Dedifferentiated amniotic fluid mesenchymal stem cell (primary cell): ENCODE data around the gene OR4X1.
"Not testable (repeated sequence)": the region's sequence is repeated elsewhere in the genome, so short reads cannot be mapped to it uniquely, and the experiment has no call there.

Experiments
- DNase-seq: peaks from one replicate; pipeline ENCODE4 v3.0.0-alpha.2; 2016; ENCODE audit errors: extremely low spot score

Gene OR4X1, protein sequence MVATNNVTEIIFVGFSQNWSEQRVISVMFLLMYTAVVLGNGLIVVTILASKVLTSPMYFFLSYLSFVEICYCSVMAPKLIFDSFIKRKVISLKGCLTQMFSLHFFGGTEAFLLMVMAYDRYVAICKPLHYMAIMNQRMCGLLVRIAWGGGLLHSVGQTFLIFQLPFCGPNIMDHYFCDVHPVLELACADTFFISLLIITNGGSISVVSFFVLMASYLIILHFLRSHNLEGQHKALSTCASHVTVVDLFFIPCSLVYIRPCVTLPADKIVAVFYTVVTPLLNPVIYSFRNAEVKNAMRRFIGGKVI

GRCh38 chr11:48263423-48263911, at the start of gene OR4X1:
Gene OR4X1, plus strand, starts transcription at chr11:48263861. Its CDS starts 0 bp downstream, at chr11:48263861.
- DNase-seq, result no peak

- DNase-seq, result no peak
These were observed 47.2 kb upstream of the OR4X1 start, which contains the start of gene OR4B1 for GRCh38 chr11:48216510-48216909. Gene OR4B1, plus strand, starts transcription at chr11:48216810. Its CDS starts 0 bp downstream, at chr11:48216810.

GRCh38 chr11:48228761-48229160, 34.9 kb upstream of the OR4X1 start:
- DNase-seq, result no peak

DNA sequence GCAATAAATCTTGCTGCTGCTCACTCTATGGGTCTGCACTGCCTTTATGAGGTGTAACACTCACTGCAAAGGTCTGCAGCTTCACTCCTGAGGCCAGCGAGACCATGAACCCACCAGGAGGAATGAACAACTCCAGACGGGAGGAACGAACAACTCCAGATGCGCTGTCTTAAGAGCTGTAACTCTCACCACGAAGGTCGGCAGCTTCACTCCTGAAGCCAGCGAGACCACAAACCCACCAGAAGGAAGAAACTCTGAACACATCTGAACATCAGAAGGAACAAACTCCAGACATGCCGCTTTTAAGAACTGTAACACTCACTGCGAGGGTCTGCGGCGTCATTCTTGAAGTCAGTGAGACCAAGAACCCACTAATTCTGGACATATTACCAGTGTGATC, 33.6 kb upstream of the OR4X1 start:
- DNase-seq, result not testable (repeated sequence)

DNA sequence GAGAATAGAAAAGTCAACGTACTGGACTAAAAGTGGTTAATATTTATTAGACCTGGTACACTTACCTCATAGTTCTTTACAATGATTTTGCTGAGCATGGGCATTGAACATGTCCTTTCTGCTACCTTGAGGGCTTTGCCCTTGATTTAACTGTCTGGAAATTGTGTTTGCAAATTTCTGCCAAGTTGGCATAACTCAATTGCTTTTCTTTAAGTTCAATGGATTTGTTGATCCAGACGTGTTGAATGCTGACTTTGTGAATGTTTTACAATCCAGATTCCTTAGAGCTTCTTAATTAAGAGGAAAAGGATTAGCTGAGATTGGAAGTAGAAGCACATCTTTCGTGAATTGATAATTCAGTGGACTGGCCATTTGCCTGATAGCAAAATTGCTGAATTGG, 25.9 kb upstream of the OR4X1 start:
- DNase-seq, result no peak

DNA sequence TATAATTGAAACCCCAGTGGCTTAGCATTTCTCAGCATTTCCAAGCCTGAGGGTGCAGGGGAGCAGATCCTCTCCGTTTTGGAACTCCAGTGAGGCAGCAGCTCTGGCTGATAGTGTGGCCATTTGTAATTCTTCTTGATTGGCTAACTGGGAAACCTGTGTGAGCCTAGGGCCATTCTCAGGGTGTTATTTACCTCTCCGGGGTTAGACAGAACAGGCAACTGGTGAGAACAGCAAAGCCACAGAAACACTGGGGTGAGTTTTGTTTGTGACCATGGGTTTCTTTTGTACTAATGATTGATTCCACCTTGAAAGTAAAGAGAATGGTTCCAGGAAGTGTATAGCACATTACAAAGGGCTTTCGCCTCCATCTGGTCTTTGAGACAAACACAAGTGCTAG, 21.2 kb upstream of the OR4X1 start:
- DNase-seq, result no peak

DNA sequence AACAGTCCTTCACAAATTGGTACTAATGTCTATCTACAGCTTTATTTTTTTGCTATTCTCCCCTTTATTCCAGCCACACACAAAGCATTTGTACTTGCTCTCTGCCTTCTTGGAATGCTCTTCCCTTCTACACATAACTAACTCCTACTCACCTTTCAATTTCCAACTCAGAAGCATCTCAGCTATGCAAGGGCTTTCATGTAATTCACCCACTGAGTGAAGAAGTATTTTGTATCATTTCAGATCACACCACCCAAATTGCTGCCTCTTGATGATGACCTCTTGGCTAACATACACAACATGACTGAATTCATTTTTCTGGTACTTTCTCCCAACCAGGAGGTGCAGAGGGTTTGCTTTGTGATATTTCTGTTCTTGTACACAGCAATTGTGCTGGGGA, 18.9 kb upstream of the OR4X1 start, which contains the start of gene OR4X2:
TSS of gene OR4X2 (plus strand) at position 301 of the 400 bp plus-strand sequence. CDS start at position 301, 0 bp downstream.
- DNase-seq, result no peak

GRCh38 chr11:48248902-48249301, 14.8 kb upstream of the OR4X1 start:
- no peak for DNase-seq

DNA sequence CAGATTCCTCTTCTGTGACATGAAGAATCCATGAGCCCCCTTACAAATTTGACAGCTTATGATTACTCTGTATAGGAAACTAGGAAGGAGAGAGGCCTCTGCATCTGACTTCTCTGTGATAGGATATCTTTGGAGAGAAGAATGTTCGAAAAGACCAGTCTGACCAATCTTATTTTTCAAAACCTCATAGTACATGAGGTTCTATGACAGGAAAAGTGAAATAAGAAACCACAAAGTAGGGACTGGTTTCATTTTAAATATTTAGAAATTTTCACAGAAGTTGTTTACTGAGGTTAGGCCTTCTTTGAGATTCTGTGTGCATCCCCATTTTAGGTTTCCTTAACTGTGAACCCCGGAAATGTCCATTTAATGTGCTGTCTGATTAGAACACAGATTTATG, 2.1 kb upstream of the OR4X1 start:
- DNase-seq, result no peak

DNA sequence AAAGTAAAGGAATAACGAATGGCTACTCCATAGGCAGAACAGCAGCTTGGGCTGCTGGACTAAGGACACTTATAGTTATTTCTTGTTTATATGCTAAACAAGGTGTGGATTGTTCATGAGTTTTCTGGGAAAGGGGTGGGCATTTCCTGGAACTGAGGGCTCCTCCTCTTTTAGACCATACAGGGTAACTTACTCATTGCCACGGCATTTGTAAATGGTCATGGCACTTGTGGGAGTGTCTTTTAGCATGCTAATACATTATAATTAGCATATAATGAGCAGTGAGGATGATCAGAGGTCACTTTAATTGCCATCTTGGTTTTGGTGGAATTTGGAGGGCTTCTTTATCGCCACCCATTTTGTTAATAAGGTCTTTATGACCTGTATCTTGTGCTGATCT, 7.0 kb downstream of the OR4X1 start:
- no peak for DNase-seq

GRCh38 chr11:48272606-48273005, 8.9 kb downstream of the OR4X1 start:
- DNase-seq, result no peak

DNA sequence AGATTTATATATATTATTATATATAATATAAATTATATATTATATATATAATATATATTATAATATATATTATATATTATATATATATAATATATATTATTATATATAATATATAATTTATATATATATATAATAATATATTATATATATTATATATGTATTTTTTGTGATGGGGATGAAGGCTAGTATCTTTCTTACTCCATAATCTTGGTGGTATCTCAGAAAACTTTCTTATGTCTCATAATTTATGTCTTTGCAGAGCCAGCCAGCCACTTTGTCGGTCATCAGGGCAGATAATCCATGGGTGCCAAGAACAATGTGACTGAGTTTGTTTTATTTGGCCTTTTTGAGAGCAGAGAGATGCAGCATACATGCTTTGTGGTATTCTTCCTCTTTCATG, 42.3 kb downstream of the OR4X1 start, which contains the start of gene OR4S1:
TSS of gene OR4S1 (plus strand) at position 301 of the 400 bp plus-strand sequence. CDS start at position 301, 0 bp downstream.
- DNase-seq, result no peak

- peak; percentile 56 for DNase-seq
These were observed 44.2 kb downstream of the OR4X1 start for GRCh38 chr11:48307760-48308386.

DNA sequence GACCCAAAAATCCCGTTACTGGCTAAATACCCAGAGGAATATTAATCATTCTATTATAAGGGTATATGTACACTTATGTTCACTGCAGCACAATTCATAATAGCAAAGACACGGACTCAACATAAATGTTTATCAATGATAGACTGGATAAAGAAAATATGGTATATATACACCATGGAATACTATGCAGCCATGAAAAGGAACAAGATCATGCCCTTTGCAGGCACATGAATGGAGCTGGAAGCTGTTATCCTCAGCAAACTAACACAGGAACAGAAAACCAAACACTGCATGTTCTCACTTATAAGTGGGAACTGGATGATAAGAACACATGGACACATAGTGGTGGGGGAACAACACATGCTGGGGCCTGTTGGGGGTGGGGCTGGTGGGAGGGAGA, 49.9 kb downstream of the OR4X1 start:
- DNase-seq, result not testable (repeated sequence)
